HEK293 (cell line): ENCODE measurements around the gene BRSK1.

ENCODE experiments used
- BCL11B ChIP-seq: fragments of 450-650 bp; formaldehyde crosslinking; IDR thresholded peaks from 2 replicates; pipeline ENCODE4 v1.5.1; 2016; ENCODE audit warnings: low read depth, missing biosample characterization, missing genetic modification characterization
- EGR2 ChIP-seq: fragments of 450-650 bp; formaldehyde crosslinking; IDR thresholded peaks from 2 replicates; pipeline ENCODE4 v1.5.1; 2016; ENCODE audit warnings: low read depth, missing biosample characterization, missing genetic modification characterization
- GLIS2 ChIP-seq: fragments of 450-650 bp; formaldehyde crosslinking; IDR thresholded peaks from 2 replicates; pipeline ENCODE4 v1.5.1; 2016; ENCODE audit warnings: missing biosample characterization, missing genetic modification characterization
- KLF10 ChIP-seq: fragments of 450-650 bp; IDR thresholded peaks from 2 replicates; pipeline ENCODE4 v1.5.1; 2018; ENCODE audit warnings: missing biosample characterization, mild to moderate bottlenecking, missing genetic modification characterization
- KLF9 ChIP-seq: fragments of 450-650 bp; formaldehyde crosslinking; IDR thresholded peaks from 2 replicates; pipeline ENCODE4 v1.5.1; 2016; ENCODE audit warnings: missing biosample characterization, missing genetic modification characterization, low read depth
- SP3 ChIP-seq: fragments of 450-650 bp; formaldehyde crosslinking; IDR thresholded peaks from 2 replicates; pipeline ENCODE4 v1.5.1; 2016; ENCODE audit warnings: missing biosample characterization, missing genetic modification characterization
- SP7 ChIP-seq: fragments of 450-650 bp; formaldehyde crosslinking; IDR thresholded peaks from 2 replicates; pipeline ENCODE4 v1.5.1; 2016; ENCODE audit warnings: missing biosample characterization, missing genetic modification characterization
- ZEB2 ChIP-seq: fragments of 450-650 bp; formaldehyde crosslinking; IDR thresholded peaks from 2 replicates; pipeline ENCODE4 v1.5.1; 2016; ENCODE audit warnings: missing biosample characterization, missing genetic modification characterization
- ZFHX2 ChIP-seq: fragments of 450-650 bp; formaldehyde crosslinking; conservative IDR thresholded peaks from 2 replicates; pipeline ENCODE4 v1.5.1; 2016; ENCODE audit warnings: missing biosample characterization, missing genetic modification characterization
- ZFP69B ChIP-seq: fragments of 450-650 bp; formaldehyde crosslinking; IDR thresholded peaks from 2 replicates; pipeline ENCODE4 v1.5.1; 2016; ENCODE audit warnings: missing biosample characterization, missing genetic modification characterization
- ZNF211 ChIP-seq: fragments of 450-650 bp; formaldehyde crosslinking; IDR thresholded peaks from 2 replicates; pipeline ENCODE4 v1.5.1; 2016; ENCODE audit warnings: low read depth, missing biosample characterization, missing genetic modification characterization
- ZNF239 ChIP-seq: fragments of 450-650 bp; formaldehyde crosslinking; IDR thresholded peaks from 2 replicates; pipeline ENCODE4 v1.5.1; 2016; ENCODE audit warnings: missing biosample characterization, missing genetic modification characterization
- ZNF335 ChIP-seq: fragments of 450-650 bp; formaldehyde crosslinking; conservative IDR thresholded peaks from 2 replicates; pipeline ENCODE4 v1.5.1; 2016; ENCODE audit warnings: missing biosample characterization, missing genetic modification characterization
- ZNF341 ChIP-seq: fragments of 450-650 bp; formaldehyde crosslinking; IDR thresholded peaks from 2 replicates; pipeline ENCODE4; 2016; ENCODE audit warnings: low read depth, missing biosample characterization, missing genetic modification characterization
- ZNF366 ChIP-seq: fragments of 450-650 bp; formaldehyde crosslinking; conservative IDR thresholded peaks from 2 replicates; pipeline ENCODE4 v1.5.1; 2016; ENCODE audit warnings: missing biosample characterization, missing genetic modification characterization
- ZNF398 ChIP-seq: fragments of 450-650 bp; formaldehyde crosslinking; IDR thresholded peaks from 2 replicates; pipeline ENCODE4 v1.5.1; 2017; ENCODE audit warnings: missing biosample characterization, missing genetic modification characterization
- ZNF530 ChIP-seq: fragments of 450-650 bp; formaldehyde crosslinking; IDR thresholded peaks from 2 replicates; pipeline ENCODE4 v1.5.1; 2016; ENCODE audit warnings: low read depth, missing biosample characterization, missing genetic modification characterization
- ZNF548 ChIP-seq: fragments of 450-650 bp; formaldehyde crosslinking; IDR thresholded peaks from 2 replicates; pipeline ENCODE4 v1.5.1; 2016; ENCODE audit warnings: missing biosample characterization, missing genetic modification characterization
- ZNF580 ChIP-seq: fragments of 450-650 bp; formaldehyde crosslinking; IDR thresholded peaks from 2 replicates; pipeline ENCODE4 v1.5.1; 2016; ENCODE audit warnings: missing biosample characterization, missing genetic modification characterization
- ZNF629 ChIP-seq: fragments of 450-650 bp; formaldehyde crosslinking; IDR thresholded peaks from 2 replicates; pipeline ENCODE4 v1.5.1; 2017; ENCODE audit warnings: missing biosample characterization, missing genetic modification characterization
- ZNF692 ChIP-seq: fragments of 450-650 bp; formaldehyde crosslinking; IDR thresholded peaks from 2 replicates; pipeline ENCODE4 v1.5.1; 2016; ENCODE audit warnings: missing biosample characterization, missing genetic modification characterization
- ZNF76 ChIP-seq: fragments of 450-650 bp; formaldehyde crosslinking; IDR thresholded peaks from 2 replicates; pipeline ENCODE4; 2016; ENCODE audit warnings: low read depth, missing biosample characterization, missing genetic modification characterization, borderline replicate concordance
- ZNF843 ChIP-seq: fragments of 450-650 bp; formaldehyde crosslinking; IDR thresholded peaks from 2 replicates; pipeline ENCODE4 v1.5.1; 2016; ENCODE audit warnings: missing biosample characterization, missing genetic modification characterization
- ZXDB ChIP-seq: fragments of 450-650 bp; formaldehyde crosslinking; IDR thresholded peaks from 2 replicates; pipeline ENCODE4 v1.5.1; 2016; ENCODE audit warnings: missing biosample characterization, missing genetic modification characterization
- TF ChIP-seq, protein P1 (sequence below): fragments of 450-650 bp; formaldehyde crosslinking; IDR thresholded peaks from 2 replicates; pipeline ENCODE4 v1.5.1; 2016; ENCODE audit warnings: missing biosample characterization, missing genetic modification characterization
- TF ChIP-seq, protein P2 (sequence below): fragments of 450-650 bp; formaldehyde crosslinking; IDR thresholded peaks from 2 replicates; pipeline ENCODE4 v1.5.1; 2016; ENCODE audit warnings: missing biosample characterization, missing genetic modification characterization
- TF ChIP-seq, protein P3 (sequence below): fragments of 450-650 bp; formaldehyde crosslinking; optimal IDR thresholded peaks from 2 replicates; pipeline ENCODE3; 2016; ENCODE audit warnings: missing biosample characterization, mild to moderate bottlenecking, missing genetic modification characterization
- TF ChIP-seq, protein P4 (sequence below): sonication (generic); formaldehyde crosslinking; IDR thresholded peaks from 2 replicates; pipeline ENCODE4 v1.8.1; 2022; ENCODE audit warnings: mild to moderate bottlenecking, moderate library complexity, missing genetic modification reagents

The BRSK1 gene

DNA sequence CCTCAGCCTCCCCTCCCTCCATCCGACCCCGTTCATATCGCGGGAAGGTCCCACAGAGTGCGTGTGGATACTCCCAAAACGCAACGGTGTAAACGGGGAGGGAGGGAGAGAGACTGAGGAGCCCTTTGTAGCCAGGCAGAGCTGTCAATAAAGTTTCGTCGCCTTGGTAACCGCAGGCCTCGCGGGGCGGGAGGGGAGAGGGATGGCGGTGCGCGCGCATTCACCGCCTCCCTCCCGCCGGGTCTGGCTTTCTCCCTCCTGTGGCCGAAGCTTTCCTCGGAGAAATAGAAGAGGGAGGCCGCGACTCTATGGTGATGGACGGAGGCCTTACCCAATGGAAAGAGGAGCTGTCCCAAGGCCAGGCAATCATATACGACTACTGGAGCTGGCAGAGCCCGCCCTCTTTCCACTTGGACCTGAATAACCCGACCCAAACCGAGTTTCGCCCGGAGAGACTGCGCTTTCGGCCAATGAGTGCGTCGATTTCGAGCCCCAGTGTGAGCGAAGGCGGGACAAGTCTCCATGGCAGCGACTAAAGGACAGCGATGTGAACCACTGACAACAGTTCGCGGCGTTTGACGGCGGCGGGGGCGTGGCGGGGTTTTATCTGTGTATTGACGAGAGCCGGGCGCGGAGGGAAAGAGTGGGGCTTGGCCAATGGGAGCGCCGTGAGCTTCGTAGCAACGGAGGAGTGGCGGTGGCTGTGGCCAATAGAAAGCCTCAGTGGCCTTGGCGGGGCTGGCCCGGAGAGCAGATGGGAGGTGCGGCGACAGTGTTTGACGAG lies 55.5 kb downstream of the BRSK1 start, which contains the start of gene KMT5C (continued):
- peak; percentile 85 for TF ChIP-seq ZNF398 (tag by site-specific recombination)
- TF ChIP-seq ZNF629, result peak; percentile 92
- peak; percentile 31; the same call in 1 of the 2 replicates for TF ChIP-seq ZFP69B
- TF ChIP-seq, protein P1, sequence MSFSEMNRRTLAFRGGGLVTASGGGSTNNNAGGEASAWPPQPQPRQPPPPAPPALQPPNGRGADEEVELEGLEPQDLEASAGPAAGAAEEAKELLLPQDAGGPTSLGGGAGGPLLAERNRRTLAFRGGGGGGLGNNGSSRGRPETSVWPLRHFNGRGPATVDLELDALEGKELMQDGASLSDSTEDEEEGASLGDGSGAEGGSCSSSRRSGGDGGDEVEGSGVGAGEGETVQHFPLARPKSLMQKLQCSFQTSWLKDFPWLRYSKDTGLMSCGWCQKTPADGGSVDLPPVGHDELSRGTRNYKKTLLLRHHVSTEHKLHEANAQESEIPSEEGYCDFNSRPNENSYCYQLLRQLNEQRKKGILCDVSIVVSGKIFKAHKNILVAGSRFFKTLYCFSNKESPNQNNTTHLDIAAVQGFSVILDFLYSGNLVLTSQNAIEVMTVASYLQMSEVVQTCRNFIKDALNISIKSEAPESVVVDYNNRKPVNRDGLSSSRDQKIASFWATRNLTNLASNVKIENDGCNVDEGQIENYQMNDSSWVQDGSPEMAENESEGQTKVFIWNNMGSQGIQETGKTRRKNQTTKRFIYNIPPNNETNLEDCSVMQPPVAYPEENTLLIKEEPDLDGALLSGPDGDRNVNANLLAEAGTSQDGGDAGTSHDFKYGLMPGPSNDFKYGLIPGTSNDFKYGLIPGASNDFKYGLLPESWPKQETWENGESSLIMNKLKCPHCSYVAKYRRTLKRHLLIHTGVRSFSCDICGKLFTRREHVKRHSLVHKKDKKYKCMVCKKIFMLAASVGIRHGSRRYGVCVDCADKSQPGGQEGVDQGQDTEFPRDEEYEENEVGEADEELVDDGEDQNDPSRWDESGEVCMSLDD (tag by site-specific recombination), result peak; percentile 67; the same call in 1 of the 2 replicates
- TF ChIP-seq ZNF76 (tag by site-specific recombination), result peak; percentile 76; the same call in 1 of the 2 replicates
- peak; percentile 67 for TF ChIP-seq GLIS2 (tag by site-specific recombination)
- TF ChIP-seq ZNF366, result peak; percentile 98
- TF ChIP-seq ZEB2 (tag by site-specific recombination), result 0 out of 2 replicates have a peak, but pooled peaks have one; percentile 4
- TF ChIP-seq, protein P2, sequence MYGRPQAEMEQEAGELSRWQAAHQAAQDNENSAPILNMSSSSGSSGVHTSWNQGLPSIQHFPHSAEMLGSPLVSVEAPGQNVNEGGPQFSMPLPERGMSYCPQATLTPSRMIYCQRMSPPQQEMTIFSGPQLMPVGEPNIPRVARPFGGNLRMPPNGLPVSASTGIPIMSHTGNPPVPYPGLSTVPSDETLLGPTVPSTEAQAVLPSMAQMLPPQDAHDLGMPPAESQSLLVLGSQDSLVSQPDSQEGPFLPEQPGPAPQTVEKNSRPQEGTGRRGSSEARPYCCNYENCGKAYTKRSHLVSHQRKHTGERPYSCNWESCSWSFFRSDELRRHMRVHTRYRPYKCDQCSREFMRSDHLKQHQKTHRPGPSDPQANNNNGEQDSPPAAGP (tag by site-specific recombination), result no peak
- TF ChIP-seq BCL11B, result 0 out of 2 replicates have a peak, but pooled peaks have one; percentile 39
- peak; percentile 45 for TF ChIP-seq ZNF335
- no peak for TF ChIP-seq ZNF530
- TF ChIP-seq ZNF548 (tag by site-specific recombination), result no peak
- no peak for TF ChIP-seq ZNF239
- TF ChIP-seq, protein P3, sequence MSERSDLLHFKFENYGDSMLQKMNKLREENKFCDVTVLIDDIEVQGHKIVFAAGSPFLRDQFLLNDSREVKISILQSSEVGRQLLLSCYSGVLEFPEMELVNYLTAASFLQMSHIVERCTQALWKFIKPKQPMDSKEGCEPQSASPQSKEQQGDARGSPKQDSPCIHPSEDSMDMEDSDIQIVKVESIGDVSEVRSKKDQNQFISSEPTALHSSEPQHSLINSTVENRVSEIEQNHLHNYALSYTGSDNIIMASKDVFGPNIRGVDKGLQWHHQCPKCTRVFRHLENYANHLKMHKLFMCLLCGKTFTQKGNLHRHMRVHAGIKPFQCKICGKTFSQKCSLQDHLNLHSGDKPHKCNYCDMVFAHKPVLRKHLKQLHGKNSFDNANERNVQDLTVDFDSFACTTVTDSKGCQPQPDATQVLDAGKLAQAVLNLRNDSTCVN, result peak; percentile 69
- TF ChIP-seq SP3 (tag by site-specific recombination), result peak; percentile 98
- peak; percentile 52 for TF ChIP-seq SP7 (tag by site-specific recombination)
- TF ChIP-seq ZNF341, result peak; percentile 80
- TF ChIP-seq ZNF843 (tag by site-specific recombination), result peak; percentile 47; the same call in 1 of the 2 replicates
- peak; percentile 64; the same call in 1 of the 2 replicates for TF ChIP-seq KLF10 (tag by site-specific recombination)
- peak; percentile 95 for TF ChIP-seq EGR2 (tag by site-specific recombination)
- TF ChIP-seq, protein P4, sequence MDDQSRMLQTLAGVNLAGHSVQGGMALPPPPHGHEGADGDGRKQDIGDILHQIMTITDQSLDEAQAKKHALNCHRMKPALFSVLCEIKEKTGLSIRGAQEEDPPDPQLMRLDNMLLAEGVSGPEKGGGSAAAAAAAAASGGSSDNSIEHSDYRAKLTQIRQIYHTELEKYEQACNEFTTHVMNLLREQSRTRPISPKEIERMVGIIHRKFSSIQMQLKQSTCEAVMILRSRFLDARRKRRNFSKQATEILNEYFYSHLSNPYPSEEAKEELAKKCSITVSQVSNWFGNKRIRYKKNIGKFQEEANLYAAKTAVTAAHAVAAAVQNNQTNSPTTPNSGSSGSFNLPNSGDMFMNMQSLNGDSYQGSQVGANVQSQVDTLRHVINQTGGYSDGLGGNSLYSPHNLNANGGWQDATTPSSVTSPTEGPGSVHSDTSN, result peak; percentile 98
- peak; percentile 97 for TF ChIP-seq ZFHX2 (tag by site-specific recombination)
- peak; percentile 98 for TF ChIP-seq KLF9 (tag by site-specific recombination)
- TF ChIP-seq ZNF211, result no peak
- 0 out of 2 replicates have a peak, but pooled peaks have one; percentile 6 for TF ChIP-seq ZNF580 (tag by site-specific recombination)
- peak; percentile 79 for TF ChIP-seq ZXDB (tag by site-specific recombination)
- TF ChIP-seq ZNF692 (tag by site-specific recombination), result peak; percentile 19; the same call in 1 of the 2 replicates
